ENCODE data around the gene LBHD2.
A peak's percentile ranks its signal among the peaks of the same experiment; 100 is the strongest.

LBHD2 gene

DNA sequence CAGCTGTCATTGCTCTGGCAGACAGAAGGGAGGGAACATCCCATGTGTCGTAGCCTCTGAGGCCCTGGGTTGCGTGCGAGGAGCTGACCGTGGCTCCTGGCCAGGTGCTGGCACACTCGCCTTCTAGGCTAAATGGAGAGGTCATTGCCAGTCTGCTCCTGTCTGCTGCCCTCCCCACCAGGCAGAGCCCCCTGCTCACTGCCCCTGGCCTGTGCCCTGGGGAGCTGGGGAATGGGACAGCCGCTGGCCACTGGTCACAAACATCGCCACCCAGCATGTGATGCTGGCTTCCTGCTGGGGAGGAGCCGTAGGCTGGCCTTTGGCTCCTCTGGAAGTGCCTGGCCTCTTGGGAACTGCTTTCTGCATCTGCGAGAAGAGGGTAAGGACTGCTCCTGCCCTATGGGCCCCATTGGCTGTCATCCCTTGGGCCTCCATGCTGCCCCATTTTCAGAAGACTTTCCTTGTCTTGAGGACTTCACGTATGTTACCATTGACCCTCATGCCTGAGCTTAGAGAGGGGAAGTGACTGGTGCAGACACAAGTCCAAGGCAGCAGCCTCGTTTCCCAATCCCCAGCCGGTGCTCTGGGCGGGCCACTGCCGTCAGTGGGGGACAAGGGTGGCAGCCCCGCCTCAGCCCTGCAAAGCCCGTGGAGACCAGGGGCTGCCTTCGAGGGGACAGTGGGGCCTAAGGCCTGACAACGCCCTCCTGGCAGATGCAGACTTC, 37.3 kb downstream of the LBHD2 start:
- H3K79me2 ChIP-seq (ENCODE audit: control insufficient read depth, low read length), result peaks cover 5% of the 10 kb centered on the region; the same call in 1 of the 2 replicates
- H3K27me3 ChIP-seq (ENCODE audit: control insufficient read depth, low read length), result peaks cover 7% of the 10 kb centered on the region
- peak overlapping the region; percentile 98 for H3K4me2 ChIP-seq (ENCODE audit: low read length)
- peak overlapping the region; percentile 67 for H3K27ac ChIP-seq (ENCODE audit: low read depth, low read length)
- H3K4me1 ChIP-seq (ENCODE audit: control insufficient read depth, low read length), result peaks cover 72% of the 10 kb centered on the region
- TF ChIP-seq CTCF (IDR thresholded peaks at IDR 0.05; ENCODE audit: low read depth, low read length, poor library complexity, severe bottlenecking), result no peak
- TF ChIP-seq EZH2phosphoT487 (IDR thresholded peaks at IDR 0.05; ENCODE audit: borderline replicate concordance, low read length), result no peak
- H3K9me3 ChIP-seq (ENCODE audit: control insufficient read depth, insufficient read depth, low read length), result no peaks in the 10 kb centered on the region
- no peaks in the 10 kb centered on the region for H3K9me2 ChIP-seq (replicated peaks; ENCODE audit: control insufficient read depth, low read length)
- peaks cover 27% of the 10 kb centered on the region for H3F3A ChIP-seq (ENCODE audit: control insufficient read depth, insufficient read depth)
- H4K20me1 ChIP-seq (ENCODE audit: control insufficient read depth, insufficient read depth, low read depth, low read length), result 0 out of 2 replicates have a peak, but pooled peaks cover 4% of the 10 kb centered on the region
- H3K36me3 ChIP-seq (ENCODE audit: control insufficient read depth, low read length), result no peaks in the 10 kb centered on the region
- H3K4me3 ChIP-seq (ENCODE audit: low read length), result no peak overlapping the region

GRCh38 chr14:103121846-103122584, 38.0 kb downstream of the LBHD2 start:
- Histone ChIP-seq H3K36me3 (ENCODE audit: control insufficient read depth, low read length) (no peaks in the 10 kb centered on the region), H3K9me3 (ENCODE audit: control insufficient read depth, insufficient read depth, low read length) (no peaks in the 10 kb centered on the region), H3K27me3 (ENCODE audit: control insufficient read depth, low read length) (peaks cover 7% of the 10 kb centered on the region), H3F3A (ENCODE audit: control insufficient read depth, insufficient read depth) (peaks cover 27% of the 10 kb centered on the region), H3K4me3 (ENCODE audit: low read length) (peak overlapping the region; percentile 67), H3K27ac (ENCODE audit: low read depth, low read length) (peak overlapping the region; percentile 67), H3K4me1 (ENCODE audit: control insufficient read depth, low read length) (peaks cover 72% of the 10 kb centered on the region), H3K4me2 (ENCODE audit: low read length) (peak overlapping the region; percentile 98), H3K79me2 (ENCODE audit: control insufficient read depth, low read length) (peaks cover 5% of the 10 kb centered on the region; the same call in 1 of the 2 replicates), H4K20me1 (ENCODE audit: control insufficient read depth, insufficient read depth, low read depth, low read length) (0 out of 2 replicates have a peak, but pooled peaks cover 4% of the 10 kb centered on the region), H3K9me2 (replicated peaks; ENCODE audit: control insufficient read depth, low read length) (no peaks in the 10 kb centered on the region)
- no peak for TF ChIP-seq CTCF (IDR thresholded peaks at IDR 0.05; ENCODE audit: low read depth, low read length, poor library complexity, severe bottlenecking)

- peaks cover 27% of the 10 kb centered on the region for H3F3A ChIP-seq (ENCODE audit: control insufficient read depth, insufficient read depth)
- H3K36me3 ChIP-seq (ENCODE audit: control insufficient read depth, low read length), result no peaks in the 10 kb centered on the region
- peaks cover 7% of the 10 kb centered on the region for H3K27me3 ChIP-seq (ENCODE audit: control insufficient read depth, low read length)
- peaks cover 71% of the 10 kb centered on the region for H3K4me1 ChIP-seq (ENCODE audit: control insufficient read depth, low read length)
- peaks cover 5% of the 10 kb centered on the region; the same call in 1 of the 2 replicates for H3K79me2 ChIP-seq (ENCODE audit: control insufficient read depth, low read length)
- TF ChIP-seq CTCF (IDR thresholded peaks at IDR 0.05; ENCODE audit: low read depth, low read length, poor library complexity, severe bottlenecking), result no peak
- TF ChIP-seq EZH2phosphoT487 (IDR thresholded peaks at IDR 0.05; ENCODE audit: borderline replicate concordance, low read length), result no peak
- H3K9me3 ChIP-seq (ENCODE audit: control insufficient read depth, insufficient read depth, low read length), result no peaks in the 10 kb centered on the region
- no peaks in the 10 kb centered on the region for H3K9me2 ChIP-seq (replicated peaks; ENCODE audit: control insufficient read depth, low read length)
- H4K20me1 ChIP-seq (ENCODE audit: control insufficient read depth, insufficient read depth, low read depth, low read length), result 0 out of 2 replicates have a peak, but pooled peaks cover 4% of the 10 kb centered on the region
- H3K4me2 ChIP-seq (ENCODE audit: low read length), result peak overlapping the region; percentile 98
- peak overlapping the region; percentile 67 for H3K27ac ChIP-seq (ENCODE audit: low read depth, low read length)
- peak overlapping the region; percentile 67 for H3K4me3 ChIP-seq (ENCODE audit: low read length)
These were observed 38.6 kb downstream of the LBHD2 start for GRCh38 chr14:103122585-103122946.

All from DOHH2 (cell line).